Measurements from ENCODE around the gene ADAMTS17. TPM values are rescaled to one million over a fixed set of nuclear protein-coding genes. Genes with fewer than 3 reads are reported as not detected.

Gene ADAMTS17
- total RNA-seq, 1 experiment from 2014 or later, result 1.5 TPM

DNA sequence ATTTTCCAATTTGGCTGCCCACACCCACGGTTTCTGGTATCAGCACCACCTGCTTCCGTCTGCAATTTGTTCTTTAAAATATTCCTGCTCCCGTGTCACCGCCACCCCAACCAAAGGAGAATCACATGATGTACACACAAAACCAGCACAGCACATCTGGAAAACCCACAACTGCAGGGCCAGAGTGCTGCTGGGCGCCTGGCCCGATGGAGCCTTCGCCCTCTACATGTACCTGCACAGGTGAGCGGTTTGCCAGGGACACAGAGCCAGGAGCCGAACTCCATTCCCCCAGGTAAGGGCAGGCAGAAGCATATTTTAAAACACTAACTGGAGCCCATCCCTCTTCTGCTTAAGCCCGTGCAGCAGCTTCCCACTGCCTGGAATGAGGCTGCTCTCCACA is 75.6 kb downstream of the ADAMTS17 start:
- H3K4me1 Mint-ChIP-seq (ENCODE audit: low read depth, unreplicated experiment), result no peaks in the 10 kb centered on the region
- intact Hi-C loops (cut with micrococcal nuclease; ENCODE audit: unreplicated experiment), result loop anchor here (2.0 kb wide), 1 partner anchor 59 kb away; no protein-coding TSS in a partner anchor
- TF ChIP-seq, protein P1, sequence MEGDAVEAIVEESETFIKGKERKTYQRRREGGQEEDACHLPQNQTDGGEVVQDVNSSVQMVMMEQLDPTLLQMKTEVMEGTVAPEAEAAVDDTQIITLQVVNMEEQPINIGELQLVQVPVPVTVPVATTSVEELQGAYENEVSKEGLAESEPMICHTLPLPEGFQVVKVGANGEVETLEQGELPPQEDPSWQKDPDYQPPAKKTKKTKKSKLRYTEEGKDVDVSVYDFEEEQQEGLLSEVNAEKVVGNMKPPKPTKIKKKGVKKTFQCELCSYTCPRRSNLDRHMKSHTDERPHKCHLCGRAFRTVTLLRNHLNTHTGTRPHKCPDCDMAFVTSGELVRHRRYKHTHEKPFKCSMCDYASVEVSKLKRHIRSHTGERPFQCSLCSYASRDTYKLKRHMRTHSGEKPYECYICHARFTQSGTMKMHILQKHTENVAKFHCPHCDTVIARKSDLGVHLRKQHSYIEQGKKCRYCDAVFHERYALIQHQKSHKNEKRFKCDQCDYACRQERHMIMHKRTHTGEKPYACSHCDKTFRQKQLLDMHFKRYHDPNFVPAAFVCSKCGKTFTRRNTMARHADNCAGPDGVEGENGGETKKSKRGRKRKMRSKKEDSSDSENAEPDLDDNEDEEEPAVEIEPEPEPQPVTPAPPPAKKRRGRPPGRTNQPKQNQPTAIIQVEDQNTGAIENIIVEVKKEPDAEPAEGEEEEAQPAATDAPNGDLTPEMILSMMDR (IDR thresholded peaks at IDR 0.05; ENCODE audit: insufficient read depth in 1 of 2, low read depth in 1 of 2, low read length in 1 of 2, severe bottlenecking in 1 of 2, unreplicated experiment in 1 of 2), result no peak
- Histone ChIP-seq H3K4me1 (no peaks in the 10 kb centered on the region), H3K27me3 (replicated peaks; ENCODE audit: control insufficient read depth, insufficient read depth, low read length) (no peaks in the 10 kb centered on the region), H3K4me3 (ENCODE audit: low read depth, low read length) (no peak overlapping the region), H3K36me3 (ENCODE audit: control insufficient read depth, insufficient read depth, low read length) (no peaks in the 10 kb centered on the region), H3K9me3 (no peaks in the 10 kb centered on the region)
- no peak overlapping the region for H3K27ac Mint-ChIP-seq (ENCODE audit: unreplicated experiment)
- no peak for DNase-seq
- H3K9me3 Mint-ChIP-seq (ENCODE audit: unreplicated experiment), result no peaks in the 10 kb centered on the region
- ChIA-PET POLR2A (no interaction called here), CTCF (no interaction called here)
- H3K36me3 Mint-ChIP-seq (ENCODE audit: insufficient read depth, unreplicated experiment), result no peaks in the 10 kb centered on the region
- no TSS peak for BruUV-seq (replicated peaks)
- H3K4me3 Mint-ChIP-seq (ENCODE audit: unreplicated experiment), result no peak overlapping the region
- H3K27me3 Mint-ChIP-seq (ENCODE audit: insufficient read depth, unreplicated experiment), result peaks cover 9% of the 10 kb centered on the region

DNA sequence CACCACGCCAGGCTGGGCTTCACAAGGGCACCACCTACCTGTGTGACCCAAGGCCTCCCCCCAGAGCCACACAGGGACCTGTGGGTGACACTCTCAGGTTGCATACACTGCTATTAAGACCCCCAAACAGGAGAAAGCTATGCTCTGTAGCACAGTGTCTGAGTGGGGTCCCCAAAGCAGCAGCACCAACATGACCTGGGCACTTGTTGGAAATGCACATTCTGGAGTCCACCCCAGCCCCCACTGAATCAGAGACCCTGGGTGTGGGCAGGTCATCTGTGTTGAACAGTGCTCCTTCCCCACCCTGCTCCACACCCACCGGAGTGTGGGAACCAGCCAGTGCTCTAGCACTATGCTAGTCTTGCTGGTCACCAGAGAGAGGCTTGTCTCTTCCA is 76.1 kb downstream of the ADAMTS17 start:
- no peaks in the 10 kb centered on the region for H3K27me3 ChIP-seq (replicated peaks; ENCODE audit: control insufficient read depth, insufficient read depth, low read length)
- H3K4me3 Mint-ChIP-seq (ENCODE audit: unreplicated experiment), result no peak overlapping the region
- no peak overlapping the region for H3K4me3 ChIP-seq (ENCODE audit: low read depth, low read length)
- intact Hi-C loops (cut with micrococcal nuclease; ENCODE audit: unreplicated experiment), result loop anchor here (2.0 kb wide), 1 partner anchor 59 kb away; no protein-coding TSS in a partner anchor
- H3K9me3 Mint-ChIP-seq (ENCODE audit: unreplicated experiment), result no peaks in the 10 kb centered on the region
- no peaks in the 10 kb centered on the region for H3K4me1 Mint-ChIP-seq (ENCODE audit: low read depth, unreplicated experiment)
- DNase-seq, result no peak
- H3K4me1 ChIP-seq, result no peaks in the 10 kb centered on the region
- BruUV-seq (replicated peaks), result no TSS peak
- no peaks in the 10 kb centered on the region for H3K9me3 ChIP-seq
- H3K27ac Mint-ChIP-seq (ENCODE audit: unreplicated experiment), result no peak overlapping the region
- no peaks in the 10 kb centered on the region for H3K36me3 ChIP-seq (ENCODE audit: control insufficient read depth, insufficient read depth, low read length)
- H3K36me3 Mint-ChIP-seq (ENCODE audit: insufficient read depth, unreplicated experiment), result no peaks in the 10 kb centered on the region
- TF ChIP-seq, protein P1 (IDR thresholded peaks at IDR 0.05; ENCODE audit: insufficient read depth in 1 of 2, low read depth in 1 of 2, low read length in 1 of 2, severe bottlenecking in 1 of 2, unreplicated experiment in 1 of 2), result no peak
- peaks cover 9% of the 10 kb centered on the region for H3K27me3 Mint-ChIP-seq (ENCODE audit: insufficient read depth, unreplicated experiment)
- POLR2A ChIA-PET, result no interaction called here
- CTCF ChIA-PET, result no interaction called here

DNA sequence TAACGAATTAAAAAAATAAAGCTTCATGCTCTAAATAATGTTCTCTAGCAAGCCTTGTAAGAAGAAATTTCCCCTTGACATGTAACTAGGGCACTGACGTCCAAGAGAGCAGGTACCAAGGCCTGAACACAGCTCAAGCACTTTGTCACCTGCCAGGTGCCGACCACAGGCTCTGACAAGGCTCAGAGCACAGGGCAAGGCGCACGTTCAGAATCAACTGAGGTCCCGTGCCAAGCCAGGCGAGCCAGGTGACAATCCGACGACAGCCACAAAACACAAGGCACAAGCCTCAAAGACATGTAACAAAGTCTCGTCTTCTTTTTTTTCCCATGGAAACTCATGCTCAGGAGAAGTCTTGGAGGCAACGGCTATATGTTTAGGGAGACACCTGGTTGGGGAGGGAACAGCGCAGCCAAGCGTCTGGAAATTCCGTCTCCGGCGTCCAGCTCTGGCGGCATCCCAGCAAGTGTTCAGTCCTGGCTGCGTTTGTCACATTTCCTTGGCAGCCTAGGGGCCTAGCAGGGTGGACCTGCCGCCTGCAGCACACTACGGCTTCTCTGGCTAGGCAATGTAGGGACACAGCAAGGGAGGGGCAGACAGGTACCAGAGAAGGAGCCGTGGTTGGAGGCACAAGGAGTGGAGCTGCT is 76.7 kb downstream of the ADAMTS17 start:
- H3K4me3 ChIP-seq (ENCODE audit: low read depth, low read length), result no peak overlapping the region
- Mint-ChIP-seq H3K27me3 (ENCODE audit: insufficient read depth, unreplicated experiment) (peaks cover 9% of the 10 kb centered on the region), H3K4me1 (ENCODE audit: low read depth, unreplicated experiment) (no peaks in the 10 kb centered on the region), H3K27ac (ENCODE audit: unreplicated experiment) (no peak overlapping the region), H3K4me3 (ENCODE audit: unreplicated experiment) (no peak overlapping the region), H3K36me3 (ENCODE audit: insufficient read depth, unreplicated experiment) (no peaks in the 10 kb centered on the region), H3K9me3 (ENCODE audit: unreplicated experiment) (no peaks in the 10 kb centered on the region)
- no peak for DNase-seq
- intact Hi-C loops (cut with micrococcal nuclease; ENCODE audit: unreplicated experiment), result no loop called here
- H3K9me3 ChIP-seq, result no peaks in the 10 kb centered on the region
- ChIA-PET CTCF (no interaction called here), POLR2A (no interaction called here)
- no peaks in the 10 kb centered on the region for H3K27me3 ChIP-seq (replicated peaks; ENCODE audit: control insufficient read depth, insufficient read depth, low read length)
- no peaks in the 10 kb centered on the region for H3K4me1 ChIP-seq
- TF ChIP-seq, protein P1 (IDR thresholded peaks at IDR 0.05; ENCODE audit: insufficient read depth in 1 of 2, low read depth in 1 of 2, low read length in 1 of 2, severe bottlenecking in 1 of 2, unreplicated experiment in 1 of 2), result no peak
- no TSS peak for BruUV-seq (replicated peaks)
- H3K36me3 ChIP-seq (ENCODE audit: control insufficient read depth, insufficient read depth, low read length), result no peaks in the 10 kb centered on the region
